C4-2B (cell line): Measurements from ENCODE around the gene SLC24A3.

Source experiments
- H3K27ac ChIP-seq: fragments of 450-650 bp; 2 replicates; pipeline ENCODE4 v1.5.1; 2017
- CTCF ChIP-seq: fragments of 450-650 bp; conservative IDR thresholded peaks from 2 replicates; pipeline ENCODE4 v1.5.1; 2017; ENCODE audit warnings: mild to moderate bottlenecking
- ZFX ChIP-seq: fragments of 450-650 bp; IDR thresholded peaks from 2 replicates; pipeline ENCODE4 v1.6.1; 2017

Gene SLC24A3

DNA sequence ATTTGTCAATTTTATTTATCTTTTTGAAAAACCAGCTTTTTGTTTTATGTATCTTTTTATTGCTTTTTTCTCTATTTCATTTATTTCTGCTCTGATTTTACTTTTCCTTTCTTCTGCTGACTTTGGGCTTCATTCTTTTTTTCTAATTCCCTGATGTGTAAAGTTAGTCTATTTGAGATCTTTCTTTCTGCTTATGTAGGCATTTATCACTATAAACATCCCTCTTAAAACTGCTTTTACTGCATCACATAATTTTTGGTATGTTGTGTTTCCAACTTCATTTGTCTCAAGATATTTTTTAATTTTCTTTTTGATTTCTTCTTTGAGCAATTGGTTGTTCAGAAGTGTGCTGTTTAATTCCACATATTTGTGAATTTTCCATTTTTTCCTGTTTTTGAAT, 174.8 kb downstream of the SLC24A3 start:
- no peak overlapping the region for H3K27ac ChIP-seq
- TF ChIP-seq CTCF = no peak
- no peak for TF ChIP-seq ZFX

DNA sequence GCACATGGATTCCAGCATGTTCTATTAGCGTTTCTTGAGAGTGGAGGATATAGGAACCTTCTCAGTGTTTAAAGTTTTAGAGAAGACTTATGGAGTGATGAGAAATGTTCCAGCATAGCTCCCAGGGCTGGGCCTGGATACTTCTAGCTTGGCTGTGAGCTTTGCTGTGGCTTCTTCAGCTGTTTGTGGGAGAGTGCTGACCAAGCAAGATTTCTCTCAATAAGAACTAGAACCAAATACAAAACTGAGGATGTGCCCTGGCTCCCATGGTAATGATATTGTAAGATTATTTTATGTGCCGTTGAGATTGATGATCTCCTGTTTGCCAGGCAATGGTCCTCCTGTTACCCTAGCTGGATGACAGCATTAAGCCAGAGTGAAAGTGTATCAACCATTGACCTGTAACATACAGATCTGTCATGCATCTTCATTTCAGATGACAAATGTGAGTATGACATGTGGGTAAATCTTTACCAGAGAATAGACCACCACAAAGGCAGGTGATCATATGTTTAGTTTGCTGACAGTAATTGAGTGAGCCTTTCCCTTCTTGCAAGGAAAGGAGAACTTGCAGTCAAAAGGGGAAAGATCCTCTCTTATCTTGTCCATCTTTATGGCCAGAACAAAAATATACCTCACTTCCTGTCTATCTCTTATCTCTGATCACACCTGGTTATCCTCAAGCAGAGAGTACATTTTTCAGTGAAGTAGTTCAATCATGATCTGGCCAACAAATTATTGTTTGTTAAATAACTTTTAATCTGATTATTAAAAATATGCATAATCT, 180.1 kb downstream of the SLC24A3 start:
- no peak overlapping the region for H3K27ac ChIP-seq
- TF ChIP-seq CTCF = no peak
- no peak for TF ChIP-seq ZFX

DNA sequence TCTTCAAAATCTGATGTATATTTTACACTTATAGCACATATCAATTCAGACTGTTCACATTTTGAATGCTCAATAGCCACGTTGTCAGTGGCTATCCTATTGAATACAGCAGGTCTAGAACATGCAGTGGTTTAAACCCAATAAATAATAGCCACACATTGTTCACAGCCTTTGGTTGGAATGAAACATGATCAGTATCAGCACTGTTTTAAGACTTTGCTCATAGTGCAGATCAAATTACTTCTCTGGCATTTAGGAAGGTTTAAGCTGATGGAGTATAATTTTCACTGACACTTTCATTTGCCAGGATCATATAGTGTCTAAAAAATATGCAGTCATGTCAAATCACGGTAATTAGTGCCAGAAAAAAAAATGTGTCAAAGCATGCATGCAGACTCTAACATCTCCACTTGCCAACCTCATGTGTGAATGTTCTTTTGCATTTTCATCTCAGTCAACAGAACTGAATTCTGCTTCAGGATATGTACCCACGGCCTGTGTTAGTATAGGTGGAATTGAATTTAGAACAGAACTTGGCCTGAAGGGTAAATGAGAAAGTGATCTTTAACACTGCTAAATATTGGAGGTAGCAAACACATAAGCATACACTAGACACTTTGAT, 184.1 kb downstream of the SLC24A3 start:
- no peak for TF ChIP-seq ZFX
- TF ChIP-seq CTCF = no peak
- H3K27ac ChIP-seq = no peak overlapping the region

- TF ChIP-seq ZFX (no peak), CTCF (no peak)
- no peak overlapping the region for H3K27ac ChIP-seq
Observed at GRCh38 chr20:19397226-19397625, 184.8 kb downstream of the SLC24A3 start.

DNA sequence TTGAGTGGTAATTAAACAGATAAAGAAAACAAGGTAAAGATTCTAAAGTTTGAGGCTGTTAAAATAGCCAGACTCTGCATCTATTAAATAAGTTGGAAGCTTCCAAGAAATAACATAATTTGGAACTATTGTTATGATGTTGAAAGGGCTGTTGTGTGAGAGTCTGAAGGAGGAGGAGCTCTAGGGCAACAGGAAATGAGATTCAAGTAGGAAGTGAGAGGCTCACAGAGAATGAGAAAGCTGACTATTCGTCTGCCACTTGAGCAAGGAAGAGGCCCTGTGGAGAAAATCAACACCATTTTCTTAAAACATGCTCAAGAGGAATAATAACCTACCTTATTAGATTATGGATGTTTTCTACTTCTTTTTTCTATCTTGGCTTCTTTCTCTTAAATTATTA, 185.2 kb downstream of the SLC24A3 start:
- H3K27ac ChIP-seq = no peak overlapping the region
- TF ChIP-seq CTCF (no peak), ZFX (no peak)

DNA sequence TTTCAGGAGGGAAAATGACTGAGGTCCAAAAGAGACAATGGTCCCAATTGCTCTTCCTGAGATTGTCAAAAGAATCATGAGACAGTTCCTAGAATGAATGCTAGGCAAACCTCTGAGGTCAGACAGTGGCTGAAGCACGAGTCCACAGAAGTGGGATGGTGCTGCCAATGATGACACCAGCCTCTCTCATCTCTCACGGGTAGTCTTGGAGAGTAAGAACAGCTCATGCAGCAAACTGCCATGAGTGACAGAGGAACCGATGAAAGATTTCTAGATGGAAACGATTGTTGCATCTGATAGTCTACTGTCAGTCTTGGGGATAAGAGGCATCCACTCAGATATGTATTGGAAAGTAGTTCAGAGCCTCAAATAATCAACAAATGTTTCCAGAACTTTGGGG, 188.7 kb downstream of the SLC24A3 start:
- no peak overlapping the region for H3K27ac ChIP-seq
- TF ChIP-seq ZFX (no peak), CTCF (no peak)

GRCh38 chr20:19403549-19403948, 191.1 kb downstream of the SLC24A3 start:
- no peak overlapping the region for H3K27ac ChIP-seq
- no peak for TF ChIP-seq ZFX
- TF ChIP-seq CTCF = no peak
